AG09309 (cell line): ENCODE measurements around the gene TTC28.
A peak's percentile ranks its signal among the peaks of the same experiment; 100 is the strongest.

Source experiments
- DNase-seq: peaks from one replicate; pipeline ENCODE4 v3.0.0-alpha.2; 2010; ENCODE audit warnings: low read depth
- H3K4me3 ChIP-seq: 2 replicates; pipeline ENCODE4 v1.5.1; 2011; ENCODE audit warnings: mild to moderate bottlenecking, low read depth, low read length, moderate library complexity; ENCODE audit not compliant: control insufficient read depth
- TF ChIP-seq, protein P1 (sequence below): IDR thresholded peaks from 2 replicates; pipeline ENCODE4 v1.5.1; 2011; ENCODE audit warnings: mild to moderate bottlenecking, low read depth, low read length, inconsistent platforms; ENCODE audit not compliant: insufficient read depth, control insufficient read depth; ENCODE audit errors: missing control alignments

TTC28 gene

DNA sequence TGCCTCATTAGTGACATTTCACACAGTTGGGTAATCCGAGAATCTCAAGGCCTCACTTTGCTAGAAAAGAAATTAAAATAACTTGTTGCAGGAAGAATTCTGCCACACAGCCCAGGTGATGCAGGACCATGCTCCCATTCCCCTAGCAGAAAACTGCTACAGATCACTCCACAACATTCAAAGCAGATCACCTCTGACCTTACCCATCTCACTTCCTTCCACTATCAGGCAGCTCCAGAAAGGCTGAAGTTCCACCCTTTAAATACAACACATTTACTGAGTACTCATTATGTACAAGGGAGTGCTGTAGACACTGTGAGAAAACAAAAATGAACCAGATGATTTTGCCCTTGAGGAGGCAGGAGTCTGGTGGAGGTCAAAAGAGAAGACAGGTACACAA lies 231.0 kb downstream of the TTC28 start:
- no peak for DNase-seq
- TF ChIP-seq, protein P1, sequence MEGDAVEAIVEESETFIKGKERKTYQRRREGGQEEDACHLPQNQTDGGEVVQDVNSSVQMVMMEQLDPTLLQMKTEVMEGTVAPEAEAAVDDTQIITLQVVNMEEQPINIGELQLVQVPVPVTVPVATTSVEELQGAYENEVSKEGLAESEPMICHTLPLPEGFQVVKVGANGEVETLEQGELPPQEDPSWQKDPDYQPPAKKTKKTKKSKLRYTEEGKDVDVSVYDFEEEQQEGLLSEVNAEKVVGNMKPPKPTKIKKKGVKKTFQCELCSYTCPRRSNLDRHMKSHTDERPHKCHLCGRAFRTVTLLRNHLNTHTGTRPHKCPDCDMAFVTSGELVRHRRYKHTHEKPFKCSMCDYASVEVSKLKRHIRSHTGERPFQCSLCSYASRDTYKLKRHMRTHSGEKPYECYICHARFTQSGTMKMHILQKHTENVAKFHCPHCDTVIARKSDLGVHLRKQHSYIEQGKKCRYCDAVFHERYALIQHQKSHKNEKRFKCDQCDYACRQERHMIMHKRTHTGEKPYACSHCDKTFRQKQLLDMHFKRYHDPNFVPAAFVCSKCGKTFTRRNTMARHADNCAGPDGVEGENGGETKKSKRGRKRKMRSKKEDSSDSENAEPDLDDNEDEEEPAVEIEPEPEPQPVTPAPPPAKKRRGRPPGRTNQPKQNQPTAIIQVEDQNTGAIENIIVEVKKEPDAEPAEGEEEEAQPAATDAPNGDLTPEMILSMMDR = no peak
- no peak overlapping the region for H3K4me3 ChIP-seq

DNA sequence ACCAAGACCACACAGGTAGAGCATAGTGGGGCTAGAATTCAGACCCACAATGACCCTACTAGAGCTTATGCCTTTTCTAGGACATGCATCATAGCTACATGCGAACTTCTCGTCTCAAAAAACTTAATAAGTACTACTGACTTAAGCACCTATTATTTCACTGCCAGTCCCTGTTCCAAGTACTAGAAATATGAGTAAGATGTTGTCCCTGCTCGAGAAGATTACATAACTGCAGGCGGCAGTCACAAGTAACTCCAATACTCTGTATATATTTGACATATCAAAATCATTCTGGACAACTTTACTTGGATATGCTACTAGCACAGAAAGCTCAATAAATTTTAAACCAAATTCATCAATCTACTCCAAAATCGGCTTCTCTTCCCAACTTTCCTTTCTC lies 235.0 kb downstream of the TTC28 start:
- TF ChIP-seq, protein P1 = no peak
- H3K4me3 ChIP-seq = no peak overlapping the region
- no peak for DNase-seq

DNA sequence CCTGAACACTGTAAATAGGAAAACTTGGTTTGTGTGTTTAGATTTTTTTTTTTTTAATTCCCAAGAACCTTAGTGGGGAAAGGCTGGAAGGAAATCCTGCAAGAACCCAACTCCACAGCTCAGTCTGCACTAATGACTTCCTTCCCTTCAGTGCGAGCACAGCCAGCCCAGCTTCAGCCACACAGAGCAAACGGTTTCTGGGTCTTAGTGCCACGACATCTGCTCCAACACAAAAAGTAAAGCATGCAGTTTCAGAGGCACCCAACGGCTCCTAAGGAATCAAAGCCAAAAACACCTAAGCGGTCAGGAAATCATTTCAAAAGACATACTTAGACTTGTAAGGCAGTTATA lies 236.1 kb downstream of the TTC28 start:
- H3K4me3 ChIP-seq = peak overlapping the region; percentile 59
- TF ChIP-seq, protein P1 = no peak
- DNase-seq = no peak

DNA sequence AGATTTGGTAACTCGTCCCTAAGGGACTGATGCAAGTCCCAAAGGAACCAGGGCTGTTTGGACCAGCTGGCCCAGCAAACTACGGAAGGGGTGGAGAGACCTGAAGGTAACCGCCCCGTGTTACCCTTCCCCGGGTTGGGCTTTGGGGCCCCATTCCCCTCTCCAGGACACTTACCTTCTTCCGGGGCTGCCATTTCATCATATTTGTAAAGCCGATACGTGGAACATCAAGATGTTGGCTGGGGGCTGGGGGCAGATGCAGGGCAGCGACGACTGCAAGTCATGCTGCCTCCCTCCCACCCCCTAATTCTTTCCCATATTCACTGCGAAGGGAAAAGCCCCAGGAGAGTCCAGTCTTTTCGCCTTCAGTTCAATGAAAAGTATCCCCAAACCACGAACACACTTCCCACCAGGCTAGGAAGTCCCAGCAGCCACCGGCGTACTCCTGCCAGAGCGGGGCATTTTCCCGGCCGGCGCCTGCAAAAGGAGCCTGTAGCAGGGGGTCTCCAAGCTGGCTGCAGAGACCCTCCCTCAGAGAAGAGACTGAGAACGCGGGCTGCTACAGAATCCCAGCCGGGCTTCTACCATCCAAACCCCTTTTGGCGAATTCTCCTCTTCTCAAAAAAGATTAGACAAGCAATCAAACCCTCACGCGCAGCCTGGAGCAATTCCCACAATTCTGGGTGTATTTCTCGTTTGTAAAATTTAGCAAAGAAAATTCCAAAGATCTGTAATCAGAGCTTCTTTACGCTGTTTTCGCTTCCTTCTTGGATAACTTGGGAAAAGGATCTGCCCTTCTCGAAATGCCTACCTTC lies 236.7 kb downstream of the TTC28 start:
- peak overlapping the region; percentile 59 for H3K4me3 ChIP-seq
- TF ChIP-seq, protein P1 = no peak
- DNase-seq = no peak

DNA sequence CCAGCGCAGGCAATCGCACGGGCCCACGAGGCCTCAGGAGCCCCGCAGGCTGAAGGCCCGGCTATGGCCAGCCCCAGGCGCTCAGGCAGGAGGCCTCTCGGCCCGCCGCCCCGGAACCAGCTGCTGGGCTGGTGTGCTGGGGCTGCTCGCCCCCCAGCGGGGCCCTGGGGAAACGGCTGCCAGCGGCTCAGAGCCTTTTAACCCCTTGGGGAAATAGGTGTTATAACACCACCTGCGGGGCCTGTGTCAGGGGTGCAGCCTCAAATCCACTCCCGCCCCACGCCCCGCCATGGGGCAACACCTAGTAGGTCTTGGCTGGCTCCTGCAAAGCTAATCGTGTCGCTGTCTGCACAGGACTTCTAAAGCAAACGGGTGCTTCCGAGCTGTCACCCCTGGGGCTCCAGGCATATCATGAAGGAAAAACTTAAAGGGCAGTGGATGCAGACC lies 237.4 kb downstream of the TTC28 start:
- DNase-seq = no peak
- TF ChIP-seq, protein P1 = peak; percentile 80

DNA sequence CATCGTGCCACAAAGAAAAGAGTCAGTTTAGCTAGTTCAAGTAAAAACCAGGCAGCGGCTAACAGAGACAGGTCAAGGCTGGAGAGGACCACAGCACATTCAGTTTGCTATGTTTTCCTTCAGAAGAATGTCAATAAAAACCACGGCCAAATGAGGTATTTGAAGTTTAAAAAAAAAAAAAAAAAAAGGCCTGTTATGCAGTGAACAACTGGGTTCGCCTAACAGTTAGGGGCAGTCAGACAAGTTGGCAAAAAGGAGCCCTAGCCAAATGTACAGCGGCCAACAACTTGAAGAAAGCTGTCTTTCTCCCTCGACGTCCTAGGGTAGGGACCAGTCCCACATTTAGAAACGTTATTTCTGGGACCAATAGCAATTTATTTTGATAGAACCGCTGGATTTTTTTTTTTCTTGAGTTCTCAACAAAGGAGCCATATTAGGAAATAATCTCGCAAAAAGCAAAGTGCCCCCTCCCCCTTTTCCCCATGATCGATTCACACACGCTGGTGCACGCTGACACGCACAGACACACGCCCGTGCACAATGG lies 237.8 kb downstream of the TTC28 start:
- H3K4me3 ChIP-seq = peak overlapping the region; percentile 59
- DNase-seq = no peak
- TF ChIP-seq, protein P1 = no peak

More for the DNA sequence above, 237.4 kb downstream of the TTC28 start:
- peak overlapping the region; percentile 59 for H3K4me3 ChIP-seq
